Activated naive CD4-positive, alpha-beta T cell treated with Interleukin-2 at 50 U/mL for 16 hours (primary cell): ENCODE measurements around the gene RBP4.
"Not testable (repeated sequence)": the region's sequence is repeated elsewhere in the genome, so short reads cannot be mapped to it uniquely, and the experiment has no call there.

ENCODE experiments used
- DNase-seq: peaks from one replicate; pipeline ENCODE4 v3.0.0-alpha.2; 2020

The RBP4 gene

DNA sequence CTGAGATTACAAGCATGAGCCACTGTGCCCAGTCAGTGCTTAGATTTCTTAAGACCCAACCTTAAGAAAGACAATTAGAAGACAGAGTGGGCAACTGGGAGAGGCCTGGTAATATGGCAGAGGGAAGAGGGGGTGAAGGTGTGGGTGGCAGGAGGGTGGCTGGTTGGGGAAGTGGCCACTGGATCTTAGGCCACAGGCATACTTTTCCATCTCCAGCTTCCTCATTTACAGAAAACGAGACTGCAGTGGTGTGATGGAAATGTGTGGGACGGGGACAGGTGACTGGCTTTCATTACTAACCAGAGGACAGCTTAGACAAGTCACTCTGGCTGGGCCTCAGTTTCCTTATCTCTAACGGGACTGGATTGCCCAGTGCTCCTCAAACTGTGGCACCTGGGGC is 35.6 kb downstream of the RBP4 start:
- no peak for DNase-seq

DNA sequence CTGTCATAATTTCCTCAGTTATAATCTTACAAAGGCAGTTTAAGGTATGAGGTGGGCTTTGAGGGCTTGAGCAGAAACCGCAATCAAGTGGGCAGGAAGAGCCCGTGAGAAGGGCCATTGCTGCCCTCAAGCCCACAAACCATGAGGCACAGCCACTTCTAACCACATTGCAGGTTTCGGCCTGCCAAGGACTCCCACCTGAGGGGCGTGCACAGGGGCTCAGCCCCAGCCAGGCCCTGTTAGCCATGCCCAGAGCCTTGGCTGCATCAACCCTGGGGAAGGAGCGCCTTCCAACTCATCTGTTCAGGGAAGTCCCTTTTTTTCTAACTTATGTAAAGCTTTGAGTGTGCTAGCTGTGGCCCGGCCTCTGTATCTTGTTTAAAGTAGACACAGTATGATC is 40.5 kb downstream of the RBP4 start:
- no peak for DNase-seq

- DNase-seq = no peak
These were observed 41.5 kb downstream of the RBP4 start for GRCh38 chr10:93559490-93559889.

- peak; percentile 31 for DNase-seq
These were observed 46.1 kb downstream of the RBP4 start for GRCh38 chr10:93554760-93555432.

- no peak for DNase-seq
These were observed 46.7 kb downstream of the RBP4 start for GRCh38 chr10:93554316-93554663.

- no peak for DNase-seq
These were observed 47.3 kb downstream of the RBP4 start for GRCh38 chr10:93553482-93554315.

DNA sequence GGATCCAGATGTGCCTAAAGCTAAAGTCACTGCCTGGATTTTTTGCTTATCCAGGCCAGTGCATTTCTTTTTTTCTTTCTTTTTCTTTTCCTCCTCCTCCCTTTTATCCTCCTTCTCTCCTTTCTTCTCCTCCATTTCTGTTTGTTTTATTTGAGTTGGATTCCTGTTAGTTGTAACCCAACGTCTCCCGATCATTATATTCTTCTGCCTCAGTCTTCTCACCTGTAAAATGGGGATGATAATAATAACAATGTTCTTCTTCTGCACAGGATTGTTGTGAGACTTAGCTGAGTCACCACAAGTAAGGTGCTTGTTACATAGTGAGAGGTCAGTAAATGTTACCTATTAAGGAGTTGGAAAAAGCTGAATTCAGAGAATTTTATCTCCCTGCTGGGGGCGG is 48.3 kb downstream of the RBP4 start:
- no peak for DNase-seq

GRCh38 chr10:93550606-93551005 is 50.4 kb downstream of the RBP4 start:
- no peak for DNase-seq

DNA sequence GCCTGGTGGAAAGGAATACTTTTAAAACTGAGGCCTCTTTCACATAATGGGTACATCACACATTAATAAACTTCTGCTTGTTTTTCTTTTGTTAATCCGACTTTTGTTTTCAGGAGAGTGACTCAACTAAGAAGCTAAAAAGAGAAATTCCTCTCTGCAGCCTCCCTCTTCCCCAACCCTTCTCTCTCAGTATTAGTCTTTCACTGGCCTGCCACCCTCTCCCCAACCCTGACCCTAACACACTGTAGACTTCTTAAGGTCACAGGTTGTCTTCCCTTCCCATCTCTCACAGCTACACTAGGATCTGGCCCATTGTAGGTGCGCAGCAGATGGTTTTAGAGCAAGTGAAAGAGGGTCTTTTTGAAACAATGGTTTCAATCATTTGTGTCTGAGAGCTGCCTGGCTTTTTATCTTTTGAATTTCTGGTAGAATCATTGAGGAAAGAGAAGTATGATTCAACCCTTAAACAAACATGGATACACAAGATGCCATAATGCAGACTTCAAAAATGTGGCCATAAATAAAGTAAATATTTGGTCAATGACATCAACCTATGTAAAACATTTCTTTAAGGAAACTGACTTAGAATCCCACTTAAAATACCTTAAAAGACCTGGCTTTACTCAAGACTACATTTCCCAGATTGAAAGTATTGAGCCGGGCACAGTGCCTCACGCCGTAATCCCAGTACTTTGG is 52.5 kb downstream of the RBP4 start:
- DNase-seq = no peak

DNA sequence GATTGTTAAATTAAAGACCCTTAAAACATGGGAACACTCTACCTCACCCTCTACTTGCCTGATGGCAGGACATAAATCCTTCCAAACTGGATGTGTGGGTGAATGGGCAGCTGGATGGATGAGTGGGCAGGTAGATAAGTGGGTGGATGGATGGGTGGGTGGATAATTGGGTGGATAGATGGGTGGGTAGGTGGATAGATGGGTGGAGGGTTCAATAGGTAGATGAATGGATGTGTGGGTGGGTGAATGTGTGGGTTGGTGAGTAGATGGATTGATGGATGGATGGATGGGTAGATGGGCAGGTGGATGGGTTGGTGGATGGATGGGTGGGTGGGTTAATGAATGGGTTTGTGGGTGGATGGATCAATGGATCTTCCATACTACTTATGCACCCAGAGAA is 53.5 kb downstream of the RBP4 start:
- no peak for DNase-seq

DNA sequence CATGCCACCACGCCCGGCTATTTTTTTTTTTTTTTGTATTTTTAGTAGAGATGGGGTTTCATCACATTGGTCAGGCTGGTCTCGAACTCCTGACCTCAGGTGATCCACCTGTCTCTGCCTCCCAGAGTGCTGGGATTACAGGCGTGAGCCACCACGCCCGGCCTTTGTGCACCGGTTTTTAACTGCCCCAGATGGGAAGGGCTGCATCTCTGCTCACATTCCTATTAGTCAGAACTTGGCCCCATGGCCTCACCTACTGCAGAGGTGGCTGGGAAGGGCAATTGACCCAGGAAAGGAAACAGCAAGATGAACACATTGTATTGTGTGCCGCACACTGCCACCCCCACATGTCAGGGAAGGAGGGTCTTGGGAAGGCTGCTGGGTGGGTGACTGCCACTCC is 54.0 kb downstream of the RBP4 start:
- not testable (repeated sequence) for DNase-seq

DNA sequence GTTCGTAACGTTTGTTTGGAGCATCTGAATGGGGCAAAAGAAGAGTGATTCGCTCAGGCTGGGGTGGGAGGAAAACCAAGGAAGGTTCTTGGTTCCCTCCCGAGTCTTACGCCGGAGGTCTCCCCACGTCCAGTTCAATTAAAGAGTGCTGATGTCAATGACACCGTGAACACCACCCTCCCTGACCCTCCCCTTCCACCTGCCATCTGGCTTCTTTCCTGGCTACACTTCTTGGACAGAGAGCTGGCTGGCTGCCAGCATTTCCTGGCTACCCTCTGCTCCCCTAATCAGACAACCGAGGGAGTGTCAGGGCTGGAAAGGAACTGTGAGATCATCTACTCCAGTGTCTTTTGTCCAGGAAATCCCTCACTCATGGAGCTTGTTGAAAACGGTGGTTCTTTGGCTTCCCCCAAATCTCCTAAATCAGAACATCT is 58.7 kb downstream of the RBP4 start:
- no peak for DNase-seq
